Mucosa of rectum (tissue), 2 donors: ENCODE results near the gene CABP1.

Source experiments
- H3K27ac ChIP-seq, 2 donors: one replicate each; pipeline ENCODE4 v1.7.0; 2013; ENCODE audit warnings: inconsistent platforms in 2 of 2, low read depth in 2 of 2, low read length in 2 of 2
- H3K27me3 ChIP-seq, 2 donors: one replicate each; pipeline ENCODE4 v1.7.0; 2013; ENCODE audit warnings: low read length in 2 of 2; ENCODE audit not compliant: control insufficient read depth in 2 of 2, insufficient read depth in 2 of 2
- H3K36me3 ChIP-seq, 2 donors: one replicate each; pipeline ENCODE4 v1.7.0; 2013; ENCODE audit warnings: low read length in 2 of 2; ENCODE audit not compliant: control insufficient read depth in 2 of 2, insufficient read depth in 2 of 2
- H3K4me1 ChIP-seq, 2 donors: one replicate each; pipeline ENCODE4 v1.7.0; 2013; ENCODE audit warnings: low read length in 2 of 2, mild to moderate bottlenecking in 1 of 2; ENCODE audit not compliant: control insufficient read depth in 2 of 2, insufficient read depth in 2 of 2
- H3K4me3 ChIP-seq, 2 donors: one replicate each; pipeline ENCODE4 v1.7.0; 2013; ENCODE audit warnings: low read length in 2 of 2
- H3K9ac ChIP-seq, 2 donors: one replicate each; pipeline ENCODE4 v1.7.0; 2013; ENCODE audit warnings: low read length in 2 of 2, low read depth in 1 of 2, mild to moderate bottlenecking in 1 of 2
- H3K9me3 ChIP-seq, 2 donors: one replicate each; pipeline ENCODE4 v1.7.0; 2013; ENCODE audit warnings: low read length in 2 of 2; ENCODE audit not compliant: control insufficient read depth in 2 of 2
- donor health status: healthy.
- donor health status: Normal muscosa, but diverticular disease.

Gene CABP1

GRCh38 chr12:120652656-120653435, 12.4 kb downstream of the CABP1 start:
- Histone ChIP-seq H3K36me3 (no peaks in the 10 kb centered on the region), H3K4me1 (peaks cover 4 to 8% of the 10 kb centered on the region in 2 donors), H3K4me3 (no peak overlapping the region), H3K9ac (no peak overlapping the region), H3K27ac (no peak overlapping the region), H3K9me3 (no peaks in the 10 kb centered on the region), H3K27me3 (no peaks in the 10 kb centered on the region)

- H3K9ac ChIP-seq, result no peak overlapping the region
- H3K4me1 ChIP-seq, result peaks cover 4 to 8% of the 10 kb centered on the region in 2 donors
- no peaks in the 10 kb centered on the region for H3K36me3 ChIP-seq
- H3K27me3 ChIP-seq, result no peaks in the 10 kb centered on the region
- H3K9me3 ChIP-seq, result no peaks in the 10 kb centered on the region
- H3K27ac ChIP-seq, result peak overlapping the region; percentile 23 to 52
- no peak overlapping the region for H3K4me3 ChIP-seq
Observed at GRCh38 chr12:120653611-120654010, 13.2 kb downstream of the CABP1 start.

GRCh38 chr12:120654656-120655055, 14.2 kb downstream of the CABP1 start:
- Histone ChIP-seq H3K36me3 (no peaks in the 10 kb centered on the region), H3K27me3 (no peaks in the 10 kb centered on the region), H3K4me3 (no peak overlapping the region), H3K27ac (peak overlapping the region in 1 of 2 donors; percentile 52), H3K4me1 (peaks cover 2 to 14% of the 10 kb centered on the region in 2 donors), H3K9ac (no peak overlapping the region), H3K9me3 (no peaks in the 10 kb centered on the region)

- H3K36me3 ChIP-seq, result no peaks in the 10 kb centered on the region
- H3K9me3 ChIP-seq, result no peaks in the 10 kb centered on the region
- H3K27ac ChIP-seq, result no peak overlapping the region
- peaks cover 2 to 14% of the 10 kb centered on the region in 2 donors for H3K4me1 ChIP-seq
- H3K4me3 ChIP-seq, result no peak overlapping the region
- H3K9ac ChIP-seq, result no peak overlapping the region
- no peaks in the 10 kb centered on the region for H3K27me3 ChIP-seq
Observed at GRCh38 chr12:120656008-120656407, 15.6 kb downstream of the CABP1 start.

GRCh38 chr12:120658286-120659150, 18.1 kb downstream of the CABP1 start:
- Histone ChIP-seq H3K9ac (no peak overlapping the region), H3K4me1 (peaks cover 2 to 10% of the 10 kb centered on the region in 2 donors), H3K9me3 (no peaks in the 10 kb centered on the region), H3K27me3 (no peaks in the 10 kb centered on the region), H3K27ac (no peak overlapping the region), H3K36me3 (no peaks in the 10 kb centered on the region), H3K4me3 (no peak overlapping the region)

GRCh38 chr12:120659151-120659525, 18.7 kb downstream of the CABP1 start:
- Histone ChIP-seq H3K9me3 (no peaks in the 10 kb centered on the region), H3K27ac (peak overlapping the region in 1 of 2 donors; percentile 23), H3K27me3 (no peaks in the 10 kb centered on the region), H3K9ac (no peak overlapping the region), H3K4me3 (no peak overlapping the region), H3K36me3 (no peaks in the 10 kb centered on the region), H3K4me1 (peaks cover 2 to 10% of the 10 kb centered on the region in 2 donors)

- Histone ChIP-seq H3K36me3 (no peaks in the 10 kb centered on the region), H3K27ac (no peak overlapping the region), H3K4me3 (no peak overlapping the region), H3K27me3 (no peaks in the 10 kb centered on the region), H3K9me3 (no peaks in the 10 kb centered on the region), H3K9ac (no peak overlapping the region), H3K4me1 (peaks cover 2 to 10% of the 10 kb centered on the region in 2 donors)
Observed at GRCh38 chr12:120661432-120661831, 21.0 kb downstream of the CABP1 start.

GRCh38 chr12:120662879-120663278, 22.5 kb downstream of the CABP1 start:
- Histone ChIP-seq H3K27ac (no peak overlapping the region), H3K9me3 (no peaks in the 10 kb centered on the region), H3K27me3 (no peaks in the 10 kb centered on the region)

GRCh38 chr12:120663741-120664140, 23.3 kb downstream of the CABP1 start:
- Histone ChIP-seq H3K9ac (no peak overlapping the region), H3K36me3 (no peaks in the 10 kb centered on the region), H3K27me3 (no peaks in the 10 kb centered on the region), H3K4me1 (peaks cover 2 to 9% of the 10 kb centered on the region in 2 donors), H3K4me3 (no peak overlapping the region), H3K9me3 (no peaks in the 10 kb centered on the region), H3K27ac (no peak overlapping the region)

More at GRCh38 chr12:120662879-120663278, 22.5 kb downstream of the CABP1 start:
- Histone ChIP-seq H3K9ac (no peak overlapping the region), H3K4me3 (no peak overlapping the region), H3K4me1 (peaks cover 2 to 10% of the 10 kb centered on the region in 2 donors), H3K36me3 (no peaks in the 10 kb centered on the region)
